ENCODE data around the gene OR3A2. TPM values are rescaled to one million over a fixed set of nuclear protein-coding genes. Genes with fewer than 3 reads are reported as not detected.
"Not testable (repeated sequence)": the region's sequence is repeated elsewhere in the genome, so short reads cannot be mapped to it uniquely, and the experiment has no call there.

Gene OR3A2
- not detected for polyA plus RNA-seq (2012; ENCODE audit: missing spikeins)

DNA sequence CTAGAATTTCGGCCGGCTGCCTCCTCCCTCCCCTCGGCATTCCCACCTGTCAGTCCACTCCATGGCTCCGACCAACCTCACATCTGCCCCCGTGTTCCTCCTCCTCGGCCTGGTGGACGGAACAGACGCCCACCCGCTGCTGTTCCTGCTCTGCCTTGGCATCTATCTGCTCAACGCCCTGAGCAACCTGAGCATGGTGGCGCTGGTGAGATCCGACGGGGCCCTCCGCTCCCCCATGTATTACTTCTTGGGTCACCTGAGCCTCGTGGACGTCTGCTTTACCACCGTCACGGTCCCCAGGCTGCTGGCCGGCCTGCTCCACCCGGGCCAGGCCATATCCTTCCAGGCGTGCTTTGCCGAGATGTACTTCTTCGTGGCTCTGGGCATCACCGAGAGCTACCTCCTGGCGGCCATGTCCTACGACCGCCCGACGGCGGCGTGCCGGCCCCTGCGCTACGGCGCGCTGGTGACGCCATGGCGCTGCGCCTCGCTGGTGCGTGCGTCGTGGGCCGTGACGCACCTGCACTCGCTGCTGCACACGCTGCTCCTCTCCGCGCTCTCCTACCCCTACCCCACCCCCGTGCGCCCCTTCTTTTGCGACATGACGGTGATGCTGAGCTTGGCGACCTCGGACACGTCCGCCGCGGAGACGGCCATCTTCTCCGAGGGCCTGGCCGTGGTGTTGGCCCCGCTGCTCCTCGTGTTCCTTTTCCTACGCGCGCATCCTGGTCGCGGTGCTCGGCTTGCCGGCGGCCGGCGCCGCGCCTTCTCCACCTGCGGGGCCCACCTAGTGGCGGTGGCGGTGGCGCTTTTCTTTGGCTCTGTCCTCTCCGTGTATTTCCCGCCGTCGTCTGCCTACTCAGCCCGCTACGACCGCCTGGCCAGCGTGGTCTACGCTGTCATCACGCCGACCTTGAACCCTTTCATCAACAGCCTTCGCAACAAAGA lies at the start of gene OR3A2:
OR3A2 (minus strand) TSS at position 440 of the 948 bp plus-strand sequence.
- FAIRE-seq (no peak), DNase-seq (ENCODE audit: insufficient read length) (no peak)
- TF ChIP-seq POLR2A (IDR thresholded peaks at IDR 0.05; ENCODE audit: low read depth, low read length) (no peak), TAF1 (IDR thresholded peaks at IDR 0.05; ENCODE audit: borderline replicate concordance, low read depth, low read length) (no peak), POLR2AphosphoS5 (IDR thresholded peaks at IDR 0.05; ENCODE audit: low read depth, low read length) (no peak)

DNA sequence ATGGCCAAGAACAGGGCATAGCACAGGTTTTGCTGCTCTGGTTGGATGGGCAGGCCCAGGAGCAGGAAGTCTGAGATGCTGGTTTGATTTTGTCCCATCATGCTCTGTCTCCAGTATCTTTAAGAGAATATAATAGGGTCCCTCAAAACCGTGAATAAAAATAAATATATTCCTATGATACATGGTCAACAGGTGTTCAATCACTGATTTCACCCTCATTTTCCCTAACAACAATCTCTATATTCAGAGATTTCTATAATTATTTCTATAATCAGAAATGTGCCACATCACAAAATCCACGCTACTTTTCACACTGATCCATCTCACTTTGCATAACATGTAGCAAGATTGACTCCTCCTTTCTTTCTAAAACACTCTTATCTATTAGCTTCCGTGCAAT lies 47.6 kb upstream of the OR3A2 start, which contains the start of gene OR1E2:
OR1E2 (minus strand) TSS at position 101 of the 400 bp plus-strand sequence; CDS start at position 101, 0 bp downstream.
- no peak for TF ChIP-seq POLR2A (IDR thresholded peaks at IDR 0.05; ENCODE audit: low read depth, low read length)
- TF ChIP-seq TAF1 (IDR thresholded peaks at IDR 0.05; ENCODE audit: borderline replicate concordance, low read depth, low read length): no peak
- no peak for TF ChIP-seq POLR2AphosphoS5 (IDR thresholded peaks at IDR 0.05; ENCODE audit: low read depth, low read length)
- DNase-seq (ENCODE audit: insufficient read length) (no peak), FAIRE-seq (no peak)

DNA sequence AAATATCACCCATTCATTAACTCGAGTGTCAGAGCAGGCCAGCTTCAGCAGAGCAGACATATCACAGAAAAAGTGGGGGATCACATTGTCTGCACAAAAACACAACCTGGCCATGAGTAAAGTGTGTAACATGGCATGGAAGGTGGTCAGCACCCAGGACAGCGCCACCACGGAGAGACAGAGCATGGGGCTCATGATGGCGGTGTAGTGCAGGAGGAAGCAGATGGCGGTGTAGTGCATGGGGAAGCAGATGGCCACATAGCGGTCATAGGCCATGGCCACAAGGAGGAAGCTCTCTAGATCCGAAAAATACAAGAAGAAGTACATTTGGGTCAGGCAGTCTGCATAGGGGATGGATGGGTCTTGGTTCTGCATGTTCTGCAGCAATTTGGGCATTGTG lies 47.1 kb upstream of the OR3A2 start:
- DNase-seq (ENCODE audit: insufficient read length): not testable (repeated sequence)
- peak; percentile 60 for FAIRE-seq

DNA sequence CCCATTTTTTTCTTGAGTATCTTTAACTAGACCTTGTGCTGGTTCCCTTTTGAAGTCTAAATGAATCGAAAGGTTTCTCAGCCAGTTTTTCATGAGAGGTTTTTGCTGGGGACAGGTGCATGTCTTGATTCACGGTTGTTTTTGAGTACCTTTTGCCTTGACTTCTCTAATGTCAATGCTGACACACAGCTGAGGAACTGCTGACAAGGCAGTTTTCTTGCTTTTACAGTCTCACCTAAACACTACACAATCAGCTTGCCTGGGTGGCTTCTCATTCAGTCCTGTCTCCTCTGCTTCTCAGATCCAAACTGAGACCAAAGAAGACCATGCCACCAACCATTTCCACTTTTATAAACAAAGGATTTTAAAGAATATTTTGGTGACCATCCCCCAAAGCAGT lies 32.1 kb upstream of the OR3A2 start:
- DNase-seq (ENCODE audit: insufficient read length) (no peak), FAIRE-seq (no peak)
- TF ChIP-seq POLR2AphosphoS5 (IDR thresholded peaks at IDR 0.05; ENCODE audit: low read depth, low read length) (no peak), POLR2A (IDR thresholded peaks at IDR 0.05; ENCODE audit: low read depth, low read length) (no peak), TAF1 (IDR thresholded peaks at IDR 0.05; ENCODE audit: borderline replicate concordance, low read depth, low read length) (no peak)

DNA sequence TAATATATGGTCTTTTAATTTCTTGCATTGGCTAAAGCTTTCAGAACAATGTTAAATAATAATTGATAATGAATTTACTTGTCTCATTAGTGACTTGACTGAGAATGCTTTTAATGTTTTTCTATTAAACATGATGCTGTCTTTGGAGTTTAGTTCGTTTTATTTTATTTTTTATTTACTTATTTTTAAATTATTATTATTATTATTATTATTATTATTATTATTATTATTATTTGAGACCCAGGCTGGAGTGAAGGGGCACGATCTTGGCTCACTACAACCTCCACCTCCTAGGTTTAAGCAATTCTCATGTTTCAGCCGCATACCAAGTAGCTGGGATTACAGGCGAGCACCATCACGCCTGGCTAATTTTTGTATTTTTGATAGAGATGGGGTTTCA lies 29.5 kb upstream of the OR3A2 start:
- TF ChIP-seq TAF1 (IDR thresholded peaks at IDR 0.05; ENCODE audit: borderline replicate concordance, low read depth, low read length): no peak
- TF ChIP-seq POLR2A (IDR thresholded peaks at IDR 0.05; ENCODE audit: low read depth, low read length): no peak
- TF ChIP-seq POLR2AphosphoS5 (IDR thresholded peaks at IDR 0.05; ENCODE audit: low read depth, low read length): no peak
- DNase-seq (ENCODE audit: insufficient read length) (no peak), FAIRE-seq (no peak)

DNA sequence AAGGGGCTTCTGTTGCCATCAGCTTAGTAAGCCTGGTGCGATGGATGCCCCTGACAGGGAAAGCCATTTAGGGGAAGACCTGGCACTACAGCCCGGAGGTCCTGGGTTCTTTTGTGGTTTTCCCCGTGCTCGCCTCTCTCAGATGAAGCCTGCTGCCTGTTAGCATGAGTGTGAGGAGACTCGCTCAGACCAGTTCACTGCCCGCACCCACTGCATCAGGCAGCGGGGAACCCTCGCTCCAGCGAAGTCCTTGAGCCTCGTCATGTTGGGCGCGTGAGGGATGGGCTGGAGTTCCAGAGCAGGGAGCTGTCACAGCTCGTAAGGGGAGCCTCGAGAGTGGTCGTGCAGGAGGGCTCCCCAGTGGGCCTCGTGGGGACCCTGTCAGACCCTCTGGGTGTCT lies 26.1 kb upstream of the OR3A2 start:
- FAIRE-seq: peak; percentile 54
- not testable (repeated sequence) for DNase-seq (ENCODE audit: insufficient read length)

DNA sequence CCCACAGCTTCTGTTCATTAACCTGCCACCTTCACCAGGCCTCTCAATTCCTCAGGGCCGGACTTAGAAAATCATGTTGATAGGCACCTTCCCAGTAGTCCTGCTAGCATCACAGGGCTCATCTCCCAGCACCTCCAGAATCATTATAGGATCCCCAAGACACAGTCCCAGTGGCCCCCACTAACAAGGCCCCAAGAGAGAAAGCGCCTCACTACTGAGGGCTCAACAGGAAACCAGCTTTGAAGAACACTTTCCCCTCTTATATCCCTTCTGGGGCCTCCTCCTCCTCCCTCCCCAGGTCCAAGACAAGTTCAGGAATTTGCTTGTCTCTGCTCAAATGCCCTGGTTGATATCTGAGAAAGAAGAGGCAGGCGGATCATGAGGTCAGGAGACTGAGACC lies 25.0 kb upstream of the OR3A2 start, which contains the start of gene OR3A3:
OR3A3 (plus strand) TSS at position 301 of the 400 bp plus-strand sequence.
- TF ChIP-seq POLR2A (IDR thresholded peaks at IDR 0.05; ENCODE audit: low read depth, low read length): no peak
- no peak for TF ChIP-seq TAF1 (IDR thresholded peaks at IDR 0.05; ENCODE audit: borderline replicate concordance, low read depth, low read length)
- no peak for TF ChIP-seq POLR2AphosphoS5 (IDR thresholded peaks at IDR 0.05; ENCODE audit: low read depth, low read length)
- FAIRE-seq (no peak), DNase-seq (ENCODE audit: insufficient read length) (no peak)

DNA sequence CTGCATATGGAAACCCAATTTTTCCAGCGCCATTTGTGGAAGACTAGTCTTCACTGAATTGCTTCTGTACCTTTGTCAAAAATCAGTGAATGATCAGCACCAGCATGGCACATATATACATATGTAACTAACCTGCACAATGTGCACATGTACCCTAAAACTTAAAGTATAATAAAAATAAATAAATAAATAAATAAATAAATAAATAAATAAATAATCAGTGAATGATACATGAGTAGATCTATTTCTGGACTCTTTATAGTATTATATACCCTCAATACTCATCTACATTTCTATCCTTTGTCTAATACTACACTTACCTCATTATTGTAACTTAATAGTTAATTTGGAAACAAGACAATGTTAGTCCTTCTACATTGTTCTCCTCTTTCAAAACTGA lies 17.7 kb upstream of the OR3A2 start:
- not testable (repeated sequence) for FAIRE-seq; DNase-seq (ENCODE audit: insufficient read length)

DNA sequence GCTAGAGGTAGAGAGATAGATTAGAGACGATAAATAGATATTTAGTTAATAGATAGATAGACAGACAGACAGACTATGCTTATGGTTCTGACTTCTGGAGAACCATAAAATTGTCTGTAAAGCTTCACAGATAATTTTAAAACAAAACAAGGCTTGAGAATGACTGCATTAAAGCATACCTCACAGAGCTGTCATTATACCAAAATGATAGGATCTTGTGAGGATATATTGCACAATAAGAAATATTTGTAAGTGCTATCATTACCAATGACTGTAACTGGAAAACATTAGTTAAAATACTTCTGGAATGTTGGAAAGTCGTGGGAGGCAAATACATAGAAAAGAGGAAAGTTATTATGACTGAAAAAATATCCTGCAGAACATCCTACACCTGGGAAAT lies 15.7 kb upstream of the OR3A2 start:
- no peak for DNase-seq (ENCODE audit: insufficient read length)
- no peak for TF ChIP-seq POLR2A (IDR thresholded peaks at IDR 0.05; ENCODE audit: low read depth, low read length)
- TF ChIP-seq POLR2AphosphoS5 (IDR thresholded peaks at IDR 0.05; ENCODE audit: low read depth, low read length): no peak
- no peak for TF ChIP-seq TAF1 (IDR thresholded peaks at IDR 0.05; ENCODE audit: borderline replicate concordance, low read depth, low read length)
- FAIRE-seq: no peak

DNA sequence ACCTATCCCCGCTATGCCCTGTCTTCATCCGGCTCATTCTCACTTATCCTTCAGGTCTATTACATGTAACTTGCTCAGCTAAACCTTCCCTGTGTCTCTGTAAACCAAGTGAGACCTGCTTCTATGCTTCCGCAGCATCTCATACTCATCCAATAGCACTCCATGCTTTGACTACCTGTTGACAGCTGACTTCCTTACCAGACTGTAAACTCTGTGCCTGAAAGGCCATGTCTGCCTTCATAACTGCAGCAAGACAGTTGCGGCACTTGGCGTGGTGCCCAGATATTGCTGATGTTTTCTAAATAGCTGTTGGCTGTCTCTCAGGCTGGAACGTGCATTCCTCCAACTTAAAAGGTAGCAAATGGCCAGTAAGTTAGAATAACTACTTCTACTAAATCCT lies 13.9 kb upstream of the OR3A2 start:
- no peak for DNase-seq (ENCODE audit: insufficient read length)
- no peak for FAIRE-seq
- no peak for TF ChIP-seq POLR2A (IDR thresholded peaks at IDR 0.05; ENCODE audit: low read depth, low read length)
- TF ChIP-seq TAF1 (IDR thresholded peaks at IDR 0.05; ENCODE audit: borderline replicate concordance, low read depth, low read length): no peak
- TF ChIP-seq POLR2AphosphoS5 (IDR thresholded peaks at IDR 0.05; ENCODE audit: low read depth, low read length): no peak

DNA sequence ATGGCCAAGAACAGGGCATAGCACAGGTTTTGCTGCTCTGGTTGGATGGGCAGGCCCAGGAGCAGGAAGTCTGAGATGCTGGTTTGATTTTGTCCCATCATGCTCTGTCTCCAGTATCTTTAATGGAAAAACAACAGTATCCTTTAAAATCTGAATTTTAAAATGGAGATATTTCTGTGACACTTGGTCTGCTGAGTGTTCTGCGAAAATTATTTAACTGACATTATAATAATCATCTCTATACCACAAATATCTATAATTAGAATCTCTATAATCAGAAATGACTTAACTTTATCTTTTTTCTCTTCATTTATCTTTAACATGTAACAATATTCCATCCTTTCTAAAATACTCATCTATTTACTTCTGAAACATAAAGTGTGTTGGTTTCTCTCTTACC lies 12.2 kb upstream of the OR3A2 start, which contains the start of gene OR1E1:
OR1E1 (minus strand) TSS at position 101 of the 400 bp plus-strand sequence; CDS start at position 101, 0 bp downstream.
- no peak for FAIRE-seq
- no peak for TF ChIP-seq POLR2AphosphoS5 (IDR thresholded peaks at IDR 0.05; ENCODE audit: low read depth, low read length)
- no peak for TF ChIP-seq TAF1 (IDR thresholded peaks at IDR 0.05; ENCODE audit: borderline replicate concordance, low read depth, low read length)
- TF ChIP-seq POLR2A (IDR thresholded peaks at IDR 0.05; ENCODE audit: low read depth, low read length): no peak
- DNase-seq (ENCODE audit: insufficient read length): no peak

DNA sequence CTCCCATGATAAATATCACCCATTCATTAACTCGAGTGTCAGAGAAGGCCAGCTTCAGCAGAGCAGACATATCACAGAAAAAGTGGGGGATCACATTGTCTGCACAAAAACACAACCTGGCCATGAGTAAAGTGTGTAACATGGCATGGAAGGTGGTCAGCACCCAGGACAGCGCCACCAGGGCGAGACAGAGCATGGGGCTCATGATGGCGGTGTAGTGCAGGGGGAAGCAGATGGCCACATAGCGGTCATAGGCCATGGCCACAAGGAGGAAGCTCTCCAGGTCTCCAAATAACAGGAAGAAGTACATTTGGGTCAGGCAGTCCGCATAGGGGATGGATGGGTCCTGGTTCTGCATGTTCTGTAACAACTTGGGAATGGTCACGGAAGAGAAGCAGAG lies 11.7 kb upstream of the OR3A2 start:
- FAIRE-seq: peak; percentile 79

DNA sequence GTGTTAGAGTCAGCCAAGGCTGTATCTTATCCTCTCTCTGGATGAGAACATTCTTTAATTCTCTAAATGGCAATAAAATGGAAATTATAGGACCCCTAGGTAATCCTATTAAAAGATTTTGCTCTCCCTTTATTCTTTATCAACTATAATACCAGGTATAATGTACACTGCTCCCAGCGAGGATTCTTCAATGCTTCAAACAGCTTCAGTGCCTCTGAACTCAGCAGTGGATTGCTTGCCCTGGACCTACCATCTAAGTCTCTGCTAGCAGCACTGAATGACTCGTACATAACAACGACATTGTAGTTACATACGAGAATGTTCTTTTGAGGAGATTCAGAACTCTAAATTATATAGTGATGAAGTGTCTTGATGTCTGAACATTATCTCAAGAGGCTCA lies 3.7 kb upstream of the OR3A2 start:
- DNase-seq (ENCODE audit: insufficient read length): no peak
- TF ChIP-seq POLR2A (IDR thresholded peaks at IDR 0.05; ENCODE audit: low read depth, low read length) (no peak), POLR2AphosphoS5 (IDR thresholded peaks at IDR 0.05; ENCODE audit: low read depth, low read length) (no peak), TAF1 (IDR thresholded peaks at IDR 0.05; ENCODE audit: borderline replicate concordance, low read depth, low read length) (no peak)
- FAIRE-seq: no peak

More for the DNA sequence above, 11.7 kb upstream of the OR3A2 start:
- not testable (repeated sequence) for DNase-seq (ENCODE audit: insufficient read length)

Measured in GM12892 (cell line).